NK-92 treated with Interleukin-12 subunit alpha and Interleukin-12 subunit beta, amount 100 ng/mL, for 24 hours (cell line): ENCODE results near the gene ASPHD1.

Source experiments
- DNase-seq: peaks from one replicate; lab custom pipeline; 2025; lab: John Stamatoyannopoulos, UW

The ASPHD1 gene

DNA sequence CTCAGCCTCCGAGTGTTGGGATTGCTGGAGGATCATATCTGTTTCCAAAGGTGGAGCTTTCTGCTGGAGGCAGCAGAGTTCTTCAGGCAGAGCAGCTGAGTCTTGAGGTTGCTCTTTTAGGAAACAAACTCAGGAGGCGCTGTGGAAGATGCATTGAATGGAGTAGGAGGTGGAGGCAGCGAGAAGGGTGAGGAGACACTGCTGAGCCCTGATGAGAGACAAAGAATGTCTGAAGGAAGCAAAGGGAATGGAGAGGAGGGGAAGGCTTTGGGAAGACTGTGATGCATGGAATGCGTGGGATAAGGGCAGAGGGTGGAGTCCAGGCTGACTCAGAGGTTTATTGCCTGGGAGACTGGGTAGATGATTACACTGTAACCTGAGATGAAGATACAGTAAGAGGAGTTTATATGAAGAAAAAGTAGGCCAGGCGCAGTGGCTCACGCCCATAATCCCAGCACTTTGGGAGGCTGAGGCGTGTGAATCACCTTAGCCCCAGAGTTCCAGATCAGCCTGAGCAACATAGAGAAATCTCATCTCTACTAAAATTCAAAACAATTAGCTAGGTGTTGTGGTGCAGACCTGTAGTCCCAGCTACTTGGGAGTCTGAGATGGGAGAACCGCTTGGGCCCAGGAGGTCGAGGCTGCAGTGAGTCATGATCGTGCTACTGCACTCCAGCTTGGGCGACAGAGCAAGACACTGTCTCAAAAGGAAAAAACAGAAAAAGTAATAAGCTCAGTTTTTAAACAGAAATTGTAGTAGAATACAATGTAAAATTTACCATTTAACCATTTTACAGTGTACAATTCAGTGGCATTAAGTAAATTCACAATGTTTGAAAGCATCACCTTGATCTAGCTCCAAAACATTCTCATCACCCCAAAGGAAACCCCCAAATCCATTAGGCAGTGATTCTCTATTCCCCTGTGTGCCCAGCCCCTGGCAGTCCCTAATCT, 43.8 kb downstream of the ASPHD1 start:
- no peak for DNase-seq

DNA sequence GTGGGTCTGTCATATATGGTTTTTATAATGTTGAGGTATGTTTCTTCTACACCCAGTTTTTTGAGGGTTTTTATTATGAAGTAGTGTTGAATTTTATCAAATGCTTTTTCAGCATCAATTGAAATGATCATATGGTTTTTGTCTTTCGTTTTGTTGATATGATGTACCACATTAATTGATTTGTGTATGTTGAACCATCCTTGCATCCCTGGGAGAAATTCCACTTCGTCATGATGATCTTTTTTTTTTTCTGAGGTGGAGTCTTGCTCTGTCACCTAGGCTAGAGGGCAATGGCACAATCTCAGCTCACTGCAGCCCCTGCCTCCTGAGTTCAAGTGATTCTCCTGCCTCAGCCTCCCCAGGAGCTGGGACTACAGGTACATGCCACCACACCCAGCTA, 47.6 kb downstream of the ASPHD1 start:
- DNase-seq: no peak

DNA sequence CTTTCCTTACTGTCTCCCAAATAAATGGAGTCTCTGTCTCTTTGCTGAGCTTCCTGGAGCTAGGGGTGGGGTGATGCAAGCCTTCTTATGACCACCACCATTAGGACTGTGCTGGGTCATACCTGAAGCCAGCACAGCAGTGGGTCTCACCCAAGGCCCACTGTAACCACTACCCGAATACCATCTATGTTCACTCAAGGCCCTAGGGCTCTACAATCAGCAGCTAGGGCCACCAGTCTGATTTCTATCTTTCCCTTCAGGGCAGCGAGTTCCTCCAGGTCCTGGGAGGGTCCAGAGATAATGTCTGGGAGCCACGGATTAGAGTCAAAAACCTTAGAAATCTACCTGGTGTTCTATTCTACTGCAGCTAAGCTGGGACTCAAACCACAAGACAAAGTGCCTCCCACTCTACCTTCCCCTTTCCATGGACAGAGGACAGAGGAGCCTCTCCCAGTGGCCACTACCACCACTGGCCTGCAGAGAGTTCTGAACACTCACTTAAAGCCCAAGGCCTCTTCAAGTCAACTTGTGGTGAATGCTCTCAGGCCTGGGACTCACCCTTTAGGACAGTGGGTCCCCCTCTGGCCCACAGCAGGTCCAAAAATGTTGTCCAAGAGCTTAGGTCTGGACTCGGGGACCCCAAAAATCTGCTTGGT, 50.6 kb downstream of the ASPHD1 start:
- DNase-seq: no peak

DNA sequence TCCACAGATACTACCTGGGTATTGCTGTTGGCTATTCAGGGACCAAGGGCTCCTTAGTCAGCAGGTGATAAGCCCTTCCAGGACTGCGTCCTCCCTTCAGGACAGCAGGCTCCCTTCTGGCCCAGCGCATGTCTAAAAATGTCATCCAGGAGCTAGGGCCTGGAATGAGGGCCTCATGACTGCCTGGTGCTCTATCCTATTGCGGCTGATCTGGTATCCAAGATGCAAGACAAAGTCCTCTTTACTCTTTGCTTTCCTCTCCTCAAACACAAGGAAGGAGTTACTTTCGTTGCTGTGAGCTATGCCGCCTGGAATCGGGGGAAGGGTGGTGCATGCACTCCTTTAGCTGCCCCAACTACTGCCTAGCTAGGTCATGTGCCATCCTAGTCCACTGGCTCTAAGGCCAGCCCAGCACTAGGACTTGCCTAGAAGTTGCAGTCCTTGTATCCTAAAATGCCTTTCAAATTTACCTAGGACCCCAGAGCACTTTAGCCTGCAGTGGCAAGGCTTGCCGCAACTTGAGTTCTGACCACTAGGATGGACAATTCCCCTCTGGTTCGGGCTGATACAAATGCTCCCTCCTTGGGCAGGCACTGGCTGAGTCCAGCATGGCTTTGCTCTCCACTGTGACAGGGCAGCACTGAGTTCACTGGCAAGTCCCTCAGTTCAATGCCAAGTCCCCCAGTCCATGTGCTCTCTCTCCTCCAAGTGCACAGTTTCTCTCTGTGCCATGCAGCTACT, 51.5 kb downstream of the ASPHD1 start:
- no peak for DNase-seq
